DND-41 (cell line): ENCODE measurements around the gene CMSS1.

ENCODE experiments used
- CTCF ChIP-seq: IDR thresholded peaks from 2 replicates; pipeline ENCODE4 v1.5.1; 2012; ENCODE audit warnings: borderline replicate concordance, low read length, moderate library complexity, mild to moderate bottlenecking; ENCODE audit not compliant: poor library complexity, severe bottlenecking; ENCODE audit errors: extremely low read depth
- EZH2 ChIP-seq: IDR thresholded peaks from 3 replicates; pipeline ENCODE4 v1.6.1; 2012; ENCODE audit warnings: borderline replicate concordance, low read depth, mild to moderate bottlenecking, moderate library complexity, low read length, inconsistent platforms; ENCODE audit not compliant: severe bottlenecking

GRCh38 chr3:100171211-100171914 is 353.7 kb downstream of the CMSS1 start:
- TF ChIP-seq CTCF (no peak), EZH2 (no peak)
